A204.1 (cell line): ENCODE results near the gene WBP1.
"Not testable (repeated sequence)": the region's sequence is repeated elsewhere in the genome, so short reads cannot be mapped to it uniquely, and the experiment has no call there.

Source experiments
- FAIRE-seq: peaks from 2 replicates; lab custom pipeline; 2012; peaks lifted over from hg19 to GRCh38; lab: Jason Lieb, UNC

The WBP1 gene

GRCh38 chr2:74454654-74455511 is 3.4 kb upstream of the WBP1 start, which contains the start of gene INO80B:
Gene INO80B (plus strand): TSS chr2:74455087. CDS start chr2:74455117, 30 bp downstream.
- peak; percentile 92 for FAIRE-seq

- FAIRE-seq, result no peak
Measured at GRCh38 chr2:74457129-74457548, 1.1 kb upstream of the WBP1 start.

- no peak for FAIRE-seq
Measured at GRCh38 chr2:74457549-74458131, 598 bp upstream of the WBP1 start.

- no peak for FAIRE-seq
Measured at GRCh38 chr2:74458938-74459363, 713 bp downstream of the WBP1 start.

- FAIRE-seq, result not testable (repeated sequence)
Measured at GRCh38 chr2:74459503-74460118, 1.4 kb downstream of the WBP1 start.

GRCh38 chr2:74460187-74460586 is 1.9 kb downstream of the WBP1 start:
- not testable (repeated sequence) for FAIRE-seq

GRCh38 chr2:74461187-74462053 is 3.2 kb downstream of the WBP1 start:
- FAIRE-seq, result no peak

GRCh38 chr2:74462054-74462785 is 4.0 kb downstream of the WBP1 start:
- no peak for FAIRE-seq

- no peak for FAIRE-seq
Measured at GRCh38 chr2:74462786-74463105, 4.5 kb downstream of the WBP1 start.

- FAIRE-seq, result no peak
Measured at GRCh38 chr2:74464406-74464805, 6.2 kb downstream of the WBP1 start.

GRCh38 chr2:74470742-74471141 is 12.5 kb downstream of the WBP1 start:
- FAIRE-seq, result not testable (repeated sequence)

GRCh38 chr2:74471332-74472065 is 13.3 kb downstream of the WBP1 start:
- no peak for FAIRE-seq

GRCh38 chr2:74472086-74472944 is 14.1 kb downstream of the WBP1 start, which contains the start of gene MRPL53:
Gene MRPL53 (minus strand): TSS chr2:74472680. CDS start chr2:74472660, 20 bp downstream.
- no peak for FAIRE-seq

- FAIRE-seq, result no peak
Measured at GRCh38 chr2:74472945-74473258, 14.7 kb downstream of the WBP1 start.

GRCh38 chr2:74474481-74474880 is 16.2 kb downstream of the WBP1 start:
- no peak for FAIRE-seq

- no peak for FAIRE-seq
Measured at GRCh38 chr2:74474899-74475298, 16.7 kb downstream of the WBP1 start.

GRCh38 chr2:74481431-74481830 is 23.2 kb downstream of the WBP1 start:
- no peak for FAIRE-seq

GRCh38 chr2:74481961-74482800 is 23.9 kb downstream of the WBP1 start:
- FAIRE-seq, result no peak
